ENCODE results near the gene COL4A4.

DNA sequence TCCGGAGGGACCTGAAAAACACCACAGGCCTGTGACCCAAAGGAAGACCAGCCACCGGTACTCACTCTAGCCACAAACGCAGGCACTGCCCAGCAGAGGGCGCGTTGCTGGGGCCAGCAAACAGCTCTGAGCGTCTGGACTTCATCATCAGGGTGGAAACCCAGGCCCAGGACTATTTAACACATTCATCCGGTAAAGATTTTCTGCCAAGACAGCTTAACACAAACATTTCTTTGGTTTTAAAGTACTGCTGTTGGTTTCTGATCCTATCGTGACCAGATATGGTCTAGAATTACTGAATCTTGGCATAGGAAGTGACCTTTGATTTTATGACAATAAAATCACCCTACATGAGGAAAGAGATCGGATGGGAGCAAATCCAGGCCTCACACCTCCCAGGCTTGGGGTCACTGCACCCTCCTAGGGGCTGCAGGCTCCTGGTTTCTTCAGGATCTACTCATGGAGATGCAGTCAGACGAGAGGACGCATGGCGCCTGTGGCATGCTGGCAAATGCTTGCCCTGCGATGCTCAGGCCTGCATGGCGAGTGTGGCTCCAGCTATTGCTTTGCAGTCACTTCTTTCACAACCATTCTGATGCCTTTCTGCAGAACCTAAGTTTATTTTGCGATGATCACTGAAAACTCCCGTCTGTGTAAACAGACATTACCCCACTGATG is 130.4 kb downstream of the COL4A4 start:
- TF ChIP-seq CTCF (IDR thresholded peaks at IDR 0.05) (peak in 1 of 6 experiments; percentile 12), EP300 (IDR thresholded peaks at IDR 0.05) (no peak)

All from upper lobe of left lung (tissue), 4 donors.